ENCODE data around the gene NAB2.

- no peak for TF ChIP-seq CTCF (IDR thresholded peaks at IDR 0.05)
- no peak for TF ChIP-seq POLR2A (IDR thresholded peaks at IDR 0.05)
These were observed 31.7 kb upstream of the NAB2 start for GRCh38 chr12:57057067-57057751.
